ENCODE data around the gene ATP1B3.
"Not testable (repeated sequence)": the region's sequence is repeated elsewhere in the genome, so short reads cannot be mapped to it uniquely, and the experiment has no call there.

Gene ATP1B3

DNA sequence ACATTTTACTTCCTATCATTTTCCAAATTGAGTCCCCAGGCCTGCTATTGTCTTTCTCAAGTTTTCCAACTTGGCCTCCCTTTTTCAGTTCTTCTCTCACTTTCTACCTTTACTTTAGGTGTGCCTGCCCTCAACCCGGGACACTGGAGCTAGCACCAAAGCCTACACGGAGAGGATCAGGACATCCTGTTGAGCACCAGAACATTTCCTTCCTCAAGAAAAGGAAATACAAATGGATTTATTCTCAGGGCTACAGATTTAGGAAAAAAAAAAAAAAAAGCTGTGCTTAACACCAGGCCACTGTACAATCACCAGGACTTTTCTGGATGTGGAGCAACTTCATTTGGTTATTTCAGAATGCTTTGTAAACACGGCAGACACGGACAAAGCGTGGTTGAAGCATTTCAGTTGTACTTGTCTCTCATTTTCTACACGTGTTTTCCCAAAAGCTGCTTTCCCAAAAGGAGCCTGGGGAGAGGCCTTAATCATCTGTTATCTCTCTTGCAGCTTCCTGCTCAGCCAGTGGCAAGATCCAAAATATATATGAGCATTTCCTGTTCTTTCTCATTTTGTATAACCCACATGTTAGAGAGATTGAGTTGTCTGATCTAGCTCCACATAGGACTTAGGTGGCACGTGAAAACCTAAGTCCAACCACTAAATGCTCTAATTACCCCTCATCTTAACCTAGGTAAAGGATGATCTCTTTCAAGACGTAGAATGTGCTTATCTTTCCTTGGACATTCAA lies 15.5 kb upstream of the ATP1B3 start:
- no peak for DNase-seq

DNA sequence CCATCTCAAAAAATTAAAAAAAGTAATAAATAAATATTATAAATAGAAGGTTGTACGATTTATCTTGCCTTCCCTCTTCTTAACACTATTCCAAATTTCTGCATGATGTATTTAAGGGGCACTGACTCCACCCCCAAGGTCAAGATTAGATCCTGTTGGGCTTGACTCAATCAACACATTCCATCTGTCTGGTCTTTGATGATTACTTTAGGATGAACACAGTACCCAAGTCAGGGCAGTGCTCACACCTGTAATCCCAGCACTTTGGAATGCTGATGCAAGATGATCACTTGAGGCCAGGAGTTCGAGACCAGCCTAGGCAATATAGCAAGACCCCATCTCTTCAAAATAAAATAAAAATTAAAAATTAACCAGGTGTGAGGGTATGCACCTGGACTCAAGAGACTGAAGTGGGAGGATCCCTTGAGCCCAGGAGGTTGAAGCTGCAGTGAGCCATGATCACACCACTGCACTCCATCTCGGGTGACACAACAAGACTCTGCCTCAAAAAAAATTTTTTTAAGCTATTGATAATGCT lies 14.1 kb upstream of the ATP1B3 start:
- no peak for DNase-seq

DNA sequence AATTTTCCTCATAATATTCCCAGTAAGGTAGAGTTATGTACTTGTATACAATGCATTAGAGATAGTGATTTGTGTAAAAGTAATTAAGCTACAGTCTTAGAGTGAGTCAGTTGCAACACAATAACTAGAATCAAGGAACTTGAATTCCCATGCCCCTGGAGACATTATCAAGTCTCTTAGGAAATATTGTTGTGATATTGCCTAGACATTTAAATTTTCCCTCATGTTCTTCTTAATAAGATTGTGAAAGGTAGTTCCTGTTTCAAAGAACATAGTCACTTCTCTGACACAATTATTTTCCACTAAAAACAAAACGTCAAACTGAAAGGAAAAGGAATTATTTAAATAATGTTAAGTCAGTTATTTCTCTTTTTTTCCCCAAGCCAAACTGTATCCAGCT lies 13.0 kb upstream of the ATP1B3 start:
- DNase-seq, result no peak

DNA sequence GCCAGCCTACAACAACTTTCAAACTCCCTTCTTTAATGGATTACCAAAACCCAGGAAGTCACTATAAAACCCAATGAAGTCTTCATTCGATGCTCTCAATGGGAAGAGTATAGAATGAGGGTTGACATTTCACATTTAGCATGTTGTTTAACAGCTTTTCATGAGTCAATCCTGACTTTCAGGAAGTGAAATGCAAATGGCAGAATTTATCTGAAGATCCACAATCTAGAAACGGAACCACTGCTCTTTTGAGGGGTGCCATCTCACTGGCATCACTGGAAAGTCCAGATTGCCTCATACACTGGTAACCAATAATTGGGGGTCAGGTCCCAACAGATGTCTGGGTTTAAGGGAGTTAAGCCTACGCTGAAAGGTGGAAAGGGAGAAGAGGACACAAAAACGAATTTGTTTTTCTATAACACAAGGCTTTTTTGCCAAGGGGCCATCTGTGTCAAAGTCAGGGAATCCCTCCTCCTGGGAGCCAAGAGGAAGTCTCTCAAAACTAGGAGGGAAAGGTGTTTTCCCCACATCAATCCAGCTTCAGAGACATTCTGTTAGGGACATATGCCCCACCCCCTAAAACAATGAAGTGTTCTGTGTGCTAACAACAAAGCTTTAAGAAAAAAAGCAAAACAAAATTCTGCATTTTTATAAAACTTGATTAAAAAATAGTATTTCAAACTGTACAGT lies 12.0 kb upstream of the ATP1B3 start:
- no peak for DNase-seq

DNA sequence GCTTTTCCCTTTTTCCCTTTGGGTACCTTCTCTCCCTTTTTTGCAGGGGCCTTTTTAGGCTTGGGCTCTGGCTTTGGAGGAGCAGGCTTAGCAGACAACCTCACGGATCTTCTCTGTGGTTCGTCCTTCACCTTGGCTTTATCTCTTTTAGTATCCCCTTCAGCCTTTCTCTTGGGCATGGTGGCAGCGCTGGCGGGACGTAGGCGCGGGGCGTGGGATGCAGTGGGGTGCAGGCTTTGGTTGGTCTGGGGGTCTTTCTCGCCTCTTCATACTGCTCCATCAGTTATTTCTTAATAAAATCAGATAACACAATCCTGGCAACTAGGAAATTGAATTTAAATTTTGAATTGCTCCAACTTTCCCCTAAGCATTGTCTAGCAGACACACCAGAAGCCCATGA lies 11.3 kb upstream of the ATP1B3 start:
- DNase-seq, result no peak

DNA sequence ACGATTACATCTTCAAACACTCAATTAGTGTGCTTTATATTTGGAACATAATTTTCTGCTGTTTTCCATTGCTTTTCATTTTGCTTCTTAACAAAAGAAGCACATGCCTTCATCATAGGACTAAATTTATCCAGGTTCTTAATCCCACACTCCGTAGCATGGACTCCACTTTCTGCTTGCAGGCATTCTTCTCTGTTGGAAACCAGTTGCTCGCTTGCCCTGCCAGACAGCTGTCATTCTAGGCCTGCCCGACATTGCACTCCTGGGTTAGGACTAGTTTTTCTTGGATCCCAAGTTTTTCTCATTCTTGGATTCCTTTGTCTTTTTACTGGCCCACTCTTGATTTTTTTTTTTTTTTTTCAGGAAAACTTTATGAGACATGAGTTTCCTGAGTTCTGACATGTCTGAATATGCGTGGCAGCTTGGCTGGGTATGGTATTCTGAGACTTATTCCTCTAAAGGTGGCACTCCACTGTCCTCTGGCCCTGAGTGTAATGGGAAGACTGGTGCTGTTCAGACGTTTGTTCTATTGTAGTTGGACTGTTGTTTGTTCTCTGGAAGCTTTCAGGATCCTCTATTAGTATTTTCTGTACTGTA lies 6.3 kb upstream of the ATP1B3 start:
- no peak for DNase-seq

DNA sequence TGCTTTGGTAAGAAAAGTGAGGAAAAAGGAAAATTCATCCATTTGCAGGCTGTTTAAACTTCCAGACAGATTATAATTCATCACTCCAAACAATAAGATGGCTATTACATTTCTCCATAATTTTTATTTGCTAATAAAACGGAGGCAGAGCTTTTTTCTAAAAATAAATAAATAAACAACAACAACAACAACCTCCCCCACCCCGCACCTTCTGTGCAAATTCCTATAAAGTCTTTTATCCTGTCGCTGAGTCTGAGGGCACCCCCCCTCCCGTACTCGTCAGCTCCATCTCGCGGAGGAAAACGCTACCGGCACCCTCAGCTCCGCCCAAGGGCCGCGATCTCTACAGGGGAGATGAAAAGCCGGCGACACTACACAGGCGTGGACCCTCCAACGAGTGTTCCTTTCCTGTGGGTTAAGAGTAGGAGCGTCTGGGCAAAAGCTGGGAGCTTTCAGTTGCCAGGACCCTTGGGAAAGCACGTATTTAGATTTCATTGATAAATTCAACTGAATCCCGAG lies 1.0 kb upstream of the ATP1B3 start:
- peak; percentile 82 for DNase-seq

DNA sequence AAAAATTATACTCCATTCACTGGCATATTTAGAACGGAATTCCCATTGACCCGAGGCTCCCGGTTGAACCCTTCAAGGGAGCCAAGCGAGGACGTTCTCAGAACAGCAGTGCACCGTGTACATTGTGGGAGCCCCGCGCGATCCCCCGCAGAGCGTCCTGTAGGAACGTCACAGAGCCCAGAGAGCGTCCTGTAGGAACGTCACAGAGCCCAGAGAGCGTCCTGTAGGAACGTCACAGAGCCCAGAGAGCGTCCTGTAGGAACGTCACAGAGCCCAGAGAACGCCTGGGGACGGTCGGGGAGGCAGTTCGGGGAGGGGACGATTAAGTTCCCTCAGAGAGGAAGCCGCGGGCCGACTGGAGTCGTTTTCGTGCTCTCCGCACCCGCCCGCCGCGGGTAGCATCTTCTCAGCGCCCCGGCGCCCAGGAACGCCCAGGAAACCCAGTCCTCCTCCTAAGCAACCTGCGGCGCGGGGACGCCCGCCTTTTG lies 506 bp upstream of the ATP1B3 start:
- peak; percentile 46 for DNase-seq

DNA sequence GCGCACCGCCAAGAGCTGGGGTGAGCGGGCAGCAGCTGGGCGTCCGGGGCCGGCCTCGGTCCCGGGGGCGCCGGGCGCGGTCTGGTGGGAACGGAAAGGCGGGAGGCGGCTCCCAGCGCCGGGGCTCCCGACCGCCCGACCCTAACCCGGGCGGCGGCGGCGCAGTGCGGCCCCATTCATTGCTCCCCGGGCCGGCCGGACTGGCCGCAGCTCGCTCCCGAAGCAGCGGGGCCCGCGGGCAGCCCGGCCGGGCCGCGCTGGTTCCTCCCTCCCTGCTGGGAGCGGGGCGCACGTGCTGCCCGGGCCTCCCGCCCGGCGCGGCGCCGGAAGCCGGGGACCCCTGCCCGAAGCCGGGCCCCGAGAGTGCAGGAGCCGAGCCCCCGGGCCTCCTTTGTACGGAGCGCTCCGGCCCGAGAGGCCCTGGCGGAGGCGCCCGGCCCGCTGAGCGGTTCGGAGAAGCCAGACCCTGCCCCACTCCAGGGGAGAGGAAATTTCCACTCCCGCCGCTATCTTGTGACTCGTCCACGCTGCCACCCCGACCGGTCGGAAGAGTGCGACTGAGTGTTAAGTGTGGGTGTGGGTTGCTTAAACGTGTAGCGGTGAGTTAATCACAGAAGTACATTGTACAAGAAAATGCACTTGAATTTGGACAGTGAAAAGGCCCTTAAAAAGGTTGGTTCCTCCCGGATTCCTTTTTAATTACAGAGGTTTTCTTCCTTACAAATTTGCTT lies 613 bp downstream of the ATP1B3 start:
- peak; percentile 12 for DNase-seq

DNA sequence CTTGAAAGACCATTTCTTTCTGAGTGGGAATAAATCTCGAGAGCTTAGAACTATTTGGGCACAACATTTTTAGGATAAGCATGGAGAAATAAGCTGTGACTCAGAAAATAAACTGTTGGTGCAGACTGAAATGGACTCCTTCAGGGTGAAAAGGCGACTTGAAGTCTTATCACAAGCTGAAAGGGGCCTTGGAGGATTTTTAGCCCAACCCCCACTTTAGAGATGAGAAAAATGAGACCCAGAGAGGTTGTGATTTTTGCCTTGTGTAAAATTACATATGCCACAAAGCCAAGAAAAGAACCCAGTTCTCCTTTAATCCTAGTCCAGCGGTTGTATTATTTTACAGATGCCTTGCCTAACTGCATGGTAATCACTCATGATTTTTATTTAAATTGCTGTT lies 1.5 kb downstream of the ATP1B3 start:
- DNase-seq, result no peak

DNA sequence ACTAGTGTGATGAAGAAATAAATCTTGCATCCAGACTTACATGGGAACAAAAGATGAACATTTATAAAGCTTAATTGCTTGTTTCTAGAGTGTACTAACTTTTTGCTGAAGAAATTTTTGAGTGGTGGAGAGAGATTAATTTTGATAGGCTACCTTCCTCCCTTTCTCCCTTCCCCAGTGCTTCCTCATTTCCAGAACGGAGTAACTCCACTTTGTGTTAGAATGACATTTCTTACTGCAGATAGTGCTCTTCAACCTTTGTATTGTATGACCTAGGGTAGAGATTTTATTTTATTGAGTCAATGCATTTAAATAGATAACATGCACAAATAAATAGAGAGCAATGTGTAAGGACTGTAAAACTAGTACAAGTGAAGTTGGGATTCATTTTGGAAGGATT lies 1.9 kb downstream of the ATP1B3 start:
- DNase-seq, result no peak

DNA sequence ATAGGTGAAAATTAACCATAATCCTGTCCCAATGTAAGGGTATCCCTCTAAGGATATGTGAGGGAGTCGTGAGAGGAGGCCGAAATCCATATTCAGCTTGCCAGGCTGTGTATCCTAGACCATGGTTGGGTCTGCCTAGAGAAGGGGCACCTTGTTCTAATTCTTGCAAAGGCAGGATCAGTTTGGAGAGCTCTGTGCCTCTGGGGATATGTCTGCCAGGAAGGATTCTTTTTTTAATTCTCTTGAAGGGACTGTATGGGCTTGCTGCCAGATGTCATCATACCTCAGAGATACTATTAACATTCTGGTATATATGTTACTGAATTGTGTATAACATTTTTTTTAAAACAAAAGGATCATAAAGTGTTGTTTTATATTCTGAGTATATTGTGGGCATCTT lies 2.4 kb downstream of the ATP1B3 start:
- no peak for DNase-seq

DNA sequence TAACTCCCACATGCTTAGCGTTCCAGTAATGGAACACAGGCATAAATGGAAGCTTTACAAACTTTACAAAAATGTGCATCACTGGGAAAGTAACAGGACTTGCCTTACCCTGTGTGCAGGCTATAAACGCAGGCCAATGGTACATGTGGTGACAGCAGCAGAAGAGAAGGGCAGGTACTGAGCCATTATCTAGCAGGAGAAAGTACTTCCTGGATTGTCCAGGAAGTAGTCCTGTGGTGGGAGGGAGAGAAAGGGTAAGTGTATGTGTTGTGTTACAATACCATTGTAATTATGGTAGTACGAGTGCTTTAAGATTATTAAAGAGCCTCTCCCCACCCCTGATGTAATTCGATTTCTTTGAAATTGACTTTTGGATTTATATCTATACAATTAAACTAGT lies 5.3 kb downstream of the ATP1B3 start:
- peak; percentile 26 for DNase-seq

DNA sequence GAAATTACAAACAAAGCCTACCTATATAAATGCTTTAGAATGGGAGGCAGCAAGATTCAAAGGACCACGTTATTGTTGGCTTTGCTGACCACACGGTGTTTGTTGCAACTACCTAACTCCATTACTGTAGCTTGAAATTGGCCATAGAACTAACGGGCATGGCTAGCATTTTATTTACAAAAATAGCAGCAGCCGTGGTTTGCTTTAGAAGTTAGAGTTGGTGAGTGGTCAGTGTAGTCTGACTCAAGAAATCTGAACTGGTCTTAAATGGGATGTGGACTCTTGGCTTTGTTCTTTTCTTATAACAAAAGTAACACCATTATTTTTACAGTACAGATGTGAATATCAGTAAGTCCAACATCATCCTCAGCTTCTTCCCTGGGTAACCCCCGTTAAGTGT lies 10.6 kb downstream of the ATP1B3 start:
- DNase-seq, result no peak

DNA sequence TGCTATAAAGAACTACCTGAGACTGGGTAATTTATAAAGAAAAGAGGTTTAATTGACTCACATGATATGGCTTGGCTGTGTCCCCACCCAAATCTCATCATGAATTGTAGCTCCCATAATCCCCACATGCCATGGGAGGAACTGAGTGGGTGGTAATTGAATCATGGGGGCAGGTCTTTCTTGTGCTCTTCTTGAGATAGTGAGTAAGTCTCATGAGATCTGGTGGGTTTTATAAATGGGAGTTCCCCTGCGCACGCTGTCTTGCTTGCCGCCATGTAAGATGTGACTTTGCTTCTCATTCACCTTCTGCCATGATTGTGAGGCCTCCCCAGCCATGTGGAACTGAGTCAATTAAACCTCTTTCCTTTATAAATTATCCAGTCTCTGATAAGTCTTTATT lies 12.1 kb downstream of the ATP1B3 start:
- not testable (repeated sequence) for DNase-seq

DNA sequence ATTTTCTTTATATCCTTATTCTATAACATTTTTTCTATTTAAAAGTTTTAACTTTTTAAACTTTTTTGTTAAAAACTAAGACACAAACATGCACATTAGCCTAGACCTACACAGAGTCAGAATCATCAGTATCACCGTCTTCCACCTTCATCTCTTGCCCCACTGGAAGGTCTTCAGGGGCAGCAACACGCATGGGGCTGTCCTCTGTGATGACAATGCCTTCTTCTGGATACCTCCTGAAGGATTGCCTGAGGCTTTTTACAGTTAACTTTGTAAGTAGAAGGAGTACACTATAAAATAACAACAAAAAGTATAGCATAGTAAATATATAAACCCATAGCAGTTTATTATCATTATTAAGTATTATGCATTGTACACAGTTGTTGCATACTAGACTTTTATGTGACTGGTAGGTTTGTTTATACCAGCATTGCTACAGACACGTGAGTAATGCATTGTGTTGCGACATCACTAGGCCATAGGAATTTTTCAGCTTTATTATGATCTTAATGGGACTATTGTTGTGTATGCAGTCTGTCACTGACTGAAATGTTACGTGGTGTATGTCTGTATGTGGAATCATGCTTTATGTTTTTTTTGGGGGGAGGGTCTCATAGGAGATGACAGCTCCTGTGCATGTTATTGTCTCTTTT lies 18.2 kb downstream of the ATP1B3 start:
- no peak for DNase-seq

DNA sequence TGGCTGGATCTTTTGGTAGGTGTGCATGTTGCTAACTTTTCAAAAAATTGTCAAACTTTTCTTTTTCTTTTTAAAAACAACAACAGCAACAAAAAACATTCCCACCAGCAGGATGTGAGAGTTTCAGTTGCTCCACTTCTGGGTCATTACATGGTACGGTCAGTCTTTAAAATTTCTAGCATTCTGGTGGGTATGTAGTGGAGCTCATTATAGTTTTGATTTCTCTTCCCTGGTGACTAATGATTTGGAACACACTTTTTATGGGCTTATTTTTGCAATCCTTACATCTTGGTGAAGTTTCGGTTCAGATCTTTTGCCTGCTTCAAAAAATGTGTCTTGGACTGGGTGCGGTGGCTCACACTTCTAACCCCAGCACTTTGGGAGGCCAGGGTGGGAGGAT lies 19.3 kb downstream of the ATP1B3 start:
- DNase-seq, result no peak

DNA sequence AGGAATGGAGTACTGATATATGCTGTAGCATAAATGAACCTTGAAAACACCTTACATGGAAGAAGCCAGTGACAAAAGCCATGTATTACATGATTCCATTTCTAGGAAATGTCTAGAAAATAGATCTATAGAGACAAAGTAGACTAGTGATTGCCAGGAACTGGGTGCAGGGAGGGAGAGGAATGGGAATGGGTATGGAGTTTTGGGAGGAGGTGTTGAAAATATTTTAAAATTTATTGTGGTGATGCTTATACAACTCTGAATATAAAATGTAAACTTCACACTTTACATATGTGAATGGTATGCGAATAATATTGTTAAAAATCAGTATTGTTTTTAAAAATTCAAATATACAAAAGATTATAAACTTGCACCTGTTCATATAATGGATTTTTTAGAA lies 22.5 kb downstream of the ATP1B3 start:
- DNase-seq, result no peak

DNA sequence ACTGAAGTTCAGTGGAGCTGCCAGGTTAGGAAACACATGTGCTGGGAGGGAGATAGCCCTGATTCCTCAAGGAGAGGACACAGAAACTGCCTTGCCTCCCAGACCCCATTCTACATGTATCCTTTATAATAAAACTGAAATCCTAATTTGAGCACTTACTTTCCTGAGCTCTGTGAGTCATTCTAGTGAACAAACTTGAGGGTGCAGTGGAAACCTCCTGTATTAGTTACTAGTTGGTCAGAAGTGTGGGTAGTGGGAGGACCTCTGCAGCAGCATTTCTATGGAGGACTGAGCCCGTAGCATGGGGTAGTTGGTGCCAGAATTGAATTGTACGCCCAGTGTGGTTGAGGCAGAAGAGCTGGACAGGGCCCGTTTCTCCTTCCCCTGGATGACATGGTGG lies 23.9 kb downstream of the ATP1B3 start:
- DNase-seq, result no peak

DNA sequence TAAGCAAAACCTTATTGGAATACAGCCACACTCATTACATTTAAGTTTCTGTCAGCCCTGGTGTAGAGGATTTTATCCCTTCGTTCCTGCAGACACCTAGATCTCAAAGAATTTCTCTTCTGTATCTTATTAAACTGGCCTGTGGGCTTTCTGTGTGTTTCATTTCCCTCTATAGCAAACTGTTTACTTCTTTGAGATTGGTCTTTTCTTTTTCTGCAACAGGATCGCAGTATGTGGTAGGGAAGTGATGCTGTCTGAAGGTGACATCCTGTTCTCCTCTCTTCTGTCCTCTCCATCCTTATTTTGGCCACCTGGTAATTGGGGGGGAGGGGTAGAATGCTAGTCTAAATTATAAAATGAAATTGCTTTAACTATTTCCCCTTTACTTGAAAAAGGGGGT lies 25.5 kb downstream of the ATP1B3 start:
- DNase-seq, result no peak

DNA sequence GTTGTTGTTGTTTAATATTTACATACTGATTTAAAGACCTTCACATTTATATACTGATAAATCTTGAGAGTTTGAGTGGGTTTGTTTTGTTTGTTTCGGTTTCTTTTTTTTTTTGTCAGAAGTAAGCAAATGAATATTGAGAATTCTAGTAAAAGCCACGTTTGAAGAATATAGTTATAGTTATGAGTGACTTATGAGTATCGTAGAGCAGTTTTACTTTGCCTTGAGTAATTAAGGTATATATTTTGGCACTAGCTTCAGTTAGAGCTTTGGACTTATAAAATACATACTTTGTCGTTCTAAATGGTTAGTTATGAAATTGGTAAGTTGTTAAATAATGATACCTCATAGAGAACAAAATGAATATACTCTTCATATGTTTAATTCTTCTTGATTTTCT lies 27.8 kb downstream of the ATP1B3 start:
- no peak for DNase-seq

DNA sequence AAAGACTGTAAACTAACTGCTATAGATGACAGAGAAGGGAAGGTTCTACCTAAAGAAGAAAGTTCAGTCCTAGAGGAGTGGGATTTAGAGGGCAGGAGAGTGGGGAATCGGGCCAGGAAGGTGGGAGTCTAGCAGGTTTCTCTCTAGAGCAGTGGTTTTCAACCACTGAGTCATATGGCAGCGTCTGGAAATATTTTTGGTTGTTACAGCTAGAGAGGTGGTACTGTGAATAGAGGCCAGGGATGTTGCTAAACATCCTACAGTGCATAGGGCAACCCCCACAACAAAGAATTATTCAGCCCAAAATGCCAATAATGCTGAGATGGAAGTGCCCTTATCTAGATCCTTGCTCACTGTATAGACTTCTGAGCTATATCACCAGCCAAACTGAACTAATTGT lies 28.7 kb downstream of the ATP1B3 start:
- no peak for DNase-seq

DNA sequence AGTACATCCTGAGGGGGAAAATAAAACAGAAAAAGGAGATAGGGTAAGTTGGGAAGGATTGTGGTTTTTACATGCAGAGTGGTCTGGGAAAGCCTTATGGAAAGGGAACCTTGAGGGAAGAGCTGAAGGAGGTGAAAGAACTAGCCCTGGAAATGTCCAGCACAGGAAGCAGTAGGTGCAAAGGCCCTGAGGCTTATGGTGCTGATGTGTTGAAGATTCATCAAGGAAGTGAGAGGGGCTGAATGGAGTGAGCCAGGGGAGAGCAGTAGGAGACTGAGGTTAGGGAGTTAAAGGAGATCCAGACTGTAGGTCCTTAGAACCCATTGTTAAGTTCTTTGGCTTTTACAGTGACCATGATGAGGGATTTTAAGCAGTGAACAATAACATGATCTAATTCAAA lies 33.0 kb downstream of the ATP1B3 start:
- no peak for DNase-seq

Data from NCI-H2029 (cell line).